Measurements from ENCODE around the gene LMX1B. TPM values are rescaled to one million over a fixed set of nuclear protein-coding genes. Genes with fewer than 3 reads are reported as not detected.

The LMX1B gene
- total RNA-seq, 2 experiments from 2014 or later, result not detected

DNA sequence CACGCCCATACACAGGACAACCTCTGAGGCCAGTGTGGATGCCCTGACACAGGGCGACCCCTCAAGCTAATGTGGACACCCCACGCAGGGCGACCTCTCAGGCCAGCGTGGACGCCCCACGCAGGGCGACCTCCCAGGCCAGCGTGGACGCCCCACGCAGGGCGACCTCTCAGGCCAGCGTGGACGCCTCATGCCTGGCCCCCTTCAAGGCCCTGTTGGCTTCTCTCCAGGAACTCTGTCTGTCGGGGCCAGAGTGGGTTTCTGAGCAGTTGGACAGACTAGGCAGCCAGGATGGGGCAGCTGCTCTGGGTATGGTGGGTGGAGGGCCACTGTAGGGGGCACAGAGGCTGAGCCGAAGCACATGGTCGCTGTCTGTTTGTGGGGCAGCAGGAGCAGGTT lies 47.4 kb downstream of the LMX1B start:
- ChIA-PET POLR2A (no interaction called here), CTCF (interaction anchor here (0.7 kb wide), 1 partner anchor 44 kb away, joined by 3 read pairs; no protein-coding TSS in a partner anchor)
- no peak for ATAC-seq
- Mint-ChIP-seq H3K4me1 (ENCODE audit: low read depth) (no peaks in the 10 kb centered on the region), H3K4me3 (no peak overlapping the region), H3K9me3 (ENCODE audit: insufficient read depth) (no peaks in the 10 kb centered on the region), H3K27me3 (ENCODE audit: low read depth) (peaks cover 20% of the 10 kb centered on the region), H3K36me3 (ENCODE audit: low read depth) (no peaks in the 10 kb centered on the region), H3K27ac (no peak overlapping the region)
- DNase-seq, result no peak

- POLR2A ChIA-PET, result no interaction called here
- Mint-ChIP-seq H3K27ac (no peak overlapping the region), H3K27me3 (ENCODE audit: low read depth) (peaks cover 26% of the 10 kb centered on the region), H3K4me1 (ENCODE audit: low read depth) (no peaks in the 10 kb centered on the region), H3K9me3 (ENCODE audit: insufficient read depth) (no peaks in the 10 kb centered on the region), H3K36me3 (ENCODE audit: low read depth) (no peaks in the 10 kb centered on the region), H3K4me3 (no peak overlapping the region)
- DNase-seq, result no peak
- ATAC-seq, result no peak
- CTCF ChIA-PET, result no interaction called here
Observed at GRCh38 chr9:126661521-126662251, 48.0 kb downstream of the LMX1B start.

- H3K27ac Mint-ChIP-seq, result no peak overlapping the region
- ATAC-seq, result no peak
Observed at GRCh38 chr9:126663661-126664072, 49.9 kb downstream of the LMX1B start.

DNA sequence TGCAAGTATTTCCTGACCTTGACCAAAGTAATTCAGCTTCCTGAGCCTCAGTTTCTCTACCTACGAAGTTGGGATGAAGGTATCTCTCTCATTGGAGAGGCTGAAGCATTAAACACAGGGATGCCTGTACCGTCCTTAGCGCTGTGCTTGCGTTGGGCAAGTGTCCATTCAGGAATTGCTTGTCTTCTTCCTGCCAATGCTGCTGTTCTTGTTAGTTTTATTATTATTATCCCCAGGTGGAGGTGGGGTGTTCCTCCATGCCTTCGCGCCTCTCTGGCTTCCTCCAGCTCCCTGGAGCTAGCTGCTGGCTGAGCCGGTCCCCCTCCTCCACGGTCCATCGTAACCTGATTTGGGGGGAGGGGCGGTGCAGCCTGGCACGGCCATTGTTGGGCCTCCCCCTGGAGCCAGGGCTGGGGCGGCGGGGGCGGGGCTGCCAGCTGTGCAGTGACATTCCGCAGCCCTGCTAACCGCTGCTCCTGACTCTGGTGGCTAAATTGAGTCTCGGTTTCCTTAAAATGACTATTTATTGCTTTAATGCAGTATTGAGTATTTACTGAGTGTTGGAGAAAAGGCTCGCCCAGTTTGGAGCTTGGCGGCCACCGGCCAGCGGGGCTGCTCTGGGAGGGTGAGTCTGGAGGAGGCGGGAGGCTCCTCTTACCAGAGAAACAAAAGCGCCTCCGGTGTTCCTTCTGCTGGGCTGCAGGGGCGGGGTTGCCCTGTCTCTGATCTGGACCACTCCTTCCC lies 51.3 kb downstream of the LMX1B start:
- ChIA-PET POLR2A (no interaction called here), CTCF (no interaction called here)
- Mint-ChIP-seq H3K27me3 (ENCODE audit: low read depth) (peaks cover 19% of the 10 kb centered on the region), H3K9me3 (ENCODE audit: insufficient read depth) (no peaks in the 10 kb centered on the region), H3K4me1 (ENCODE audit: low read depth) (no peaks in the 10 kb centered on the region), H3K27ac (no peak overlapping the region), H3K4me3 (no peak overlapping the region), H3K36me3 (ENCODE audit: low read depth) (no peaks in the 10 kb centered on the region)
- ATAC-seq, result no peak
- DNase-seq, result no peak

More at GRCh38 chr9:126663661-126664072, 49.9 kb downstream of the LMX1B start:
- ChIA-PET CTCF (no interaction called here), POLR2A (no interaction called here)
- H3K4me3 Mint-ChIP-seq, result no peak overlapping the region
- no peaks in the 10 kb centered on the region for H3K9me3 Mint-ChIP-seq (ENCODE audit: insufficient read depth)
- no peaks in the 10 kb centered on the region for H3K36me3 Mint-ChIP-seq (ENCODE audit: low read depth)
- DNase-seq, result no peak
- H3K4me1 Mint-ChIP-seq (ENCODE audit: low read depth), result no peaks in the 10 kb centered on the region
- H3K27me3 Mint-ChIP-seq (ENCODE audit: low read depth), result peaks cover 21% of the 10 kb centered on the region

- ChIA-PET POLR2A (interaction anchor here (0.6 kb wide), 1 partner anchor 58 kb away, joined by 3 read pairs; no protein-coding TSS in a partner anchor), CTCF (no interaction called here)
- ATAC-seq (no peak), DNase-seq (no peak)
- no peaks in the 10 kb centered on the region for H3K9me3 Mint-ChIP-seq (ENCODE audit: insufficient read depth)
- peaks cover 19% of the 10 kb centered on the region for H3K27me3 Mint-ChIP-seq (ENCODE audit: low read depth)
- no peaks in the 10 kb centered on the region for H3K36me3 Mint-ChIP-seq (ENCODE audit: low read depth)
- no peak overlapping the region for H3K4me3 Mint-ChIP-seq
- no peaks in the 10 kb centered on the region for H3K4me1 Mint-ChIP-seq (ENCODE audit: low read depth)
- H3K27ac Mint-ChIP-seq, result no peak overlapping the region
Observed at GRCh38 chr9:126665644-126666035, 51.9 kb downstream of the LMX1B start.

GRCh38 chr9:126666155-126666803 lies 52.6 kb downstream of the LMX1B start:
- ATAC-seq, result no peak
- ChIA-PET CTCF (no interaction called here), POLR2A (interaction anchor here (0.6 kb wide), 1 partner anchor 57 kb away, joined by 3 read pairs; no protein-coding TSS in a partner anchor)
- Mint-ChIP-seq H3K27ac (no peak overlapping the region), H3K9me3 (ENCODE audit: insufficient read depth) (no peaks in the 10 kb centered on the region), H3K27me3 (ENCODE audit: low read depth) (peaks cover 19% of the 10 kb centered on the region), H3K4me1 (ENCODE audit: low read depth) (no peaks in the 10 kb centered on the region), H3K4me3 (no peak overlapping the region), H3K36me3 (ENCODE audit: low read depth) (no peaks in the 10 kb centered on the region)
- DNase-seq, result no peak

DNA sequence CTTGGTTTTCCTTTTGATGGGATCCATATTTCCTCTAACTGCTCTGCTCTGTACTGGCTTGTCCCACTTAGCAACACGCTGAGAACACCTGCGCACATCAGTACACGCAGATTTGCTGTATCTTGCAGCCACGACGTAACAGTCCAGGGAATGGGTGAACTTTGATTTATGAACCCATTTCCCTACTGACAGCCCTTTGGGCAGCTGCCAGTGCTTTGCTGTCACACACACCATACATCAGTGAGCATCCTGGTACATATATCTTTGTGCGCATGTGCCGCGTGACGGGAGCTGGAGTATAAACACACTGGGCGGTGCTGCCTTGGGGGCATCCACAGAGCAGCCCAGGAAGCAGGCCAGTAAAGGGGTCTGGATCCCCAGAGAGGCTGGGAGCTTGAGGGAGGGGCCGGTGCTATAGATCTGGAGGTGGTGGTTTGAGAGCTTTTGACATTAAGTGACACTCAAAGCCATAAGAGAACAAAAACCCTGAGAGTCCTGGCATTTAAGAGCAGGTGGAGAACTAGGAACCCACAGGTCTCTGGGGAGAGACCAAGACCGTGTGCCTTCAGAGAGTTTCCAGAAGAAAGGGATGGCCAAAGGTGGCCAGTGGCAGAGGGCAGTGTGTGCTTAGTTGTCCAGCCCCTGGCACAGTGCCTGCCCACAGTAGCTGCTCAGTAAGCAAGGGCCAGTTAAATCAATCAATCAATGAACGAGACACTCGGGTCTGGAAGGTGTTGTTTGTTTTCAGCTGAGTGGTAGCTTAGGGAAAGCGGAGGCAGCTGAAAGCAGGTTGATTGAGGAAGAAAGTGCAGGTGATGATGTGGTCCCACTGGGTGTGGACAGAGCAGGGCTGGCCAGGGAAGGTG lies 53.7 kb downstream of the LMX1B start:
- ChIA-PET POLR2A (no interaction called here), CTCF (interaction anchor here (1.1 to 1.4 kb wide), 2 partner anchors 23 to 110 kb away, joined by 3 read pairs; no protein-coding TSS in a partner anchor)
- H3K27ac Mint-ChIP-seq, result no peak overlapping the region
- DNase-seq (no peak), ATAC-seq (no peak)
- H3K9me3 Mint-ChIP-seq (ENCODE audit: insufficient read depth), result no peaks in the 10 kb centered on the region
- no peaks in the 10 kb centered on the region for H3K4me1 Mint-ChIP-seq (ENCODE audit: low read depth)
- H3K36me3 Mint-ChIP-seq (ENCODE audit: low read depth), result no peaks in the 10 kb centered on the region
- H3K4me3 Mint-ChIP-seq, result no peak overlapping the region
- H3K27me3 Mint-ChIP-seq (ENCODE audit: low read depth), result peaks cover 19% of the 10 kb centered on the region

- no peaks in the 10 kb centered on the region for H3K36me3 Mint-ChIP-seq (ENCODE audit: low read depth)
- CTCF ChIA-PET, result interaction anchor here (1.1 to 1.4 kb wide), 2 partner anchors 22 to 110 kb away, joined by 3 read pairs; no protein-coding TSS in a partner anchor
- no peak for DNase-seq
Observed at GRCh38 chr9:126668058-126668457, 54.3 kb downstream of the LMX1B start.

DNA sequence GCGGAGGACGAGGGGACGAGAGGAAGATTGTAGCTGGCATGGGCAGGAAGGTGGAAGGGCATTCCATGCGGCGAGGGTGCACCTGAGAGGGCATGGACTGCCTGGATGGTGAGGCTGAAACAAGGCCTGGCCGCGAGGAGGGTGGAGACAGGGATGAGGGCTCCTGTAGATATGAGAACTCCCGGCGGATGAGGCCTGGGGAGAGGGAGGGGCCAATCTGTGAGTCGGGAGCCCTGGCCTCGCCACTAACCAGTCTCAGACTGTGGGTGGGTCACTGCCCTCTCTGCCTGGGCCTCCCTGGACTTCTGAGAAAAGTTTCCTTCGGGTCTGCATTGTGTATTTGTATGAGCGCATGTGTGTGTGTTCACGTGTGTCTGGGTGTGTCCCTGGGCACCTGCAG lies 55.4 kb downstream of the LMX1B start:
- Mint-ChIP-seq H3K36me3 (ENCODE audit: low read depth) (no peaks in the 10 kb centered on the region), H3K27me3 (ENCODE audit: low read depth) (peaks cover 27% of the 10 kb centered on the region), H3K4me1 (ENCODE audit: low read depth) (no peaks in the 10 kb centered on the region), H3K9me3 (ENCODE audit: insufficient read depth) (no peaks in the 10 kb centered on the region), H3K4me3 (no peak overlapping the region), H3K27ac (no peak overlapping the region)
- POLR2A ChIA-PET, result no interaction called here
- ATAC-seq (no peak), DNase-seq (no peak)
- CTCF ChIA-PET, result no interaction called here

More at GRCh38 chr9:126668058-126668457, 54.3 kb downstream of the LMX1B start:
- Mint-ChIP-seq H3K4me1 (ENCODE audit: low read depth) (no peaks in the 10 kb centered on the region), H3K4me3 (no peak overlapping the region), H3K27ac (no peak overlapping the region), H3K9me3 (ENCODE audit: insufficient read depth) (no peaks in the 10 kb centered on the region), H3K27me3 (ENCODE audit: low read depth) (peaks cover 19% of the 10 kb centered on the region)
- POLR2A ChIA-PET, result no interaction called here
- no peak for ATAC-seq

DNA sequence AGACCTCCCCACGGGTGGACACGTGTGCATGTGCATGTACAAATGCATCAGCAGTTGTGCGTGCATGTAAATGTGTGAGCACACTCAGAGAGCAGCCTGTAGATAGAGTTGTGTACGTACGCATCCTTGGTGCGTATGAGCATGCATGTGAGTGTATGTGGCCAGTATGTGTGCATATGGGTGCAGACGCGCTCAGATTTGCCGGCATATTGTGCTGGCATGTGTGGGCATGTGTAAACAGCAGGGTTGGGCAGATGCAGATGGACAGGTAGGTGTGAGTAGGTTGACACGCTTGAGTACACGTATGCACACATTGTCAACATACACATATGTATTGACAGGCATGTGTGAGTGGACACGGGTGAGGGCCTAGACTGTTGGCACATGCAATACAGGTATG lies 56.5 kb downstream of the LMX1B start:
- Mint-ChIP-seq H3K9me3 (ENCODE audit: insufficient read depth) (no peaks in the 10 kb centered on the region), H3K4me3 (no peak overlapping the region), H3K4me1 (ENCODE audit: low read depth) (no peaks in the 10 kb centered on the region), H3K27me3 (ENCODE audit: low read depth) (peaks cover 30% of the 10 kb centered on the region), H3K27ac (no peak overlapping the region), H3K36me3 (ENCODE audit: low read depth) (no peaks in the 10 kb centered on the region)
- DNase-seq (no peak), ATAC-seq (no peak)
- CTCF ChIA-PET, result no interaction called here
- POLR2A ChIA-PET, result no interaction called here

- ATAC-seq (no peak), DNase-seq (no peak)
- no peak overlapping the region for H3K4me3 Mint-ChIP-seq
- CTCF ChIA-PET, result interaction anchor here (1.1 kb wide), 1 partner anchor 19 kb away, joined by 4 read pairs; no protein-coding TSS in a partner anchor
- H3K36me3 Mint-ChIP-seq (ENCODE audit: low read depth), result no peaks in the 10 kb centered on the region
- H3K27me3 Mint-ChIP-seq (ENCODE audit: low read depth), result peaks cover 27% of the 10 kb centered on the region
- H3K27ac Mint-ChIP-seq, result no peak overlapping the region
- POLR2A ChIA-PET, result no interaction called here
- no peaks in the 10 kb centered on the region for H3K4me1 Mint-ChIP-seq (ENCODE audit: low read depth)
- H3K9me3 Mint-ChIP-seq (ENCODE audit: insufficient read depth), result no peaks in the 10 kb centered on the region
Observed at GRCh38 chr9:126671381-126671831, 57.7 kb downstream of the LMX1B start.

Data from activated CD8-positive, alpha-beta T cell treated with anti-CD3 and anti-CD28 coated beads, Interleukin-2, amount 10 ng/mL, durations not matched to agents 7 days and 5 days (primary cell).